Measurements from ENCODE around the gene BRINP2. TPM values are rescaled to one million over a fixed set of nuclear protein-coding genes. Genes with fewer than 3 reads are reported as not detected.

The BRINP2 gene
- total and polyA plus RNA-seq, 4 donors, result not detected

DNA sequence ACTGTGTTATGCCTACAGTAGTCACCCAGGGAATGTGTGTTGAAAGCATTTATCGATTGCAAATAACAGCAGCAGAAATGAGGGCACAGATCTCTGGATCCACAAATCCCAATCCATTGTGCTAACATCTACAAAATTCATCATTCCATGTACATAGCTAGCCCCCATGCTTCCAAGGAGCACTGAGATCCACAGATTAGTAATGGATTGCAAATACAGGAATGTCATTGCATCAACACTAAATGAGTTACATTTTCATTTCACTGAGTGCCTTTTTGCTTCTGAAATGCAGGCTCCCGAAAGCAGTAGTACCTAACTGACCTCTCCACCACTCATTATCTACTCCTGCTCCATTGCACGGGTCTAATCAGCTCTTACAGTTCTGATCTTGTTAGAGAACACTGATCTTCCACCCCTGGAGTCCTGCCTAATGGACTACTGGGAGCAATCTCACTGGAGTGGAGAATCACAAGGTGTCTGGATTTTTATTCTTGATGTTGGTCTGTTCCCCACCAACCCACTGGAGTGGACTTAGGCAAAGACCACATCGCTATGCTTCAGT lies 36.7 kb upstream of the BRINP2 start:
- intact Hi-C loops (cut with DNase I), result no loop called here
- no peak overlapping the region for H3K4me3 ChIP-seq (ENCODE audit: low read length in 2 of 2)
- DNase-seq (no peak), ATAC-seq (ENCODE audit: low FRiP score) (no peak)
- WGBS, 2 donors, result 83 to 85% methylated on average over 4 of the region's 4 CpGs
- H3K36me3 ChIP-seq (ENCODE audit: control insufficient read depth in 1 of 2, insufficient read depth in 2 of 2, low read length in 1 of 2), result no peaks in the 10 kb centered on the region
- no peak overlapping the region for H3K27ac ChIP-seq (ENCODE audit: low read depth in 1 of 2, low read length in 2 of 2)
- no peaks in the 10 kb centered on the region for H3K9me3 ChIP-seq (ENCODE audit: control insufficient read depth, low read length)
- H3K4me1 ChIP-seq (ENCODE audit: control insufficient read depth in 1 of 2, insufficient read depth in 2 of 2, low read length in 2 of 2), result no peaks in the 10 kb centered on the region
- H3K27me3 ChIP-seq (ENCODE audit: control insufficient read depth in 1 of 2, insufficient read depth in 2 of 2, low read length in 1 of 2), result no peaks in the 10 kb centered on the region

DNA sequence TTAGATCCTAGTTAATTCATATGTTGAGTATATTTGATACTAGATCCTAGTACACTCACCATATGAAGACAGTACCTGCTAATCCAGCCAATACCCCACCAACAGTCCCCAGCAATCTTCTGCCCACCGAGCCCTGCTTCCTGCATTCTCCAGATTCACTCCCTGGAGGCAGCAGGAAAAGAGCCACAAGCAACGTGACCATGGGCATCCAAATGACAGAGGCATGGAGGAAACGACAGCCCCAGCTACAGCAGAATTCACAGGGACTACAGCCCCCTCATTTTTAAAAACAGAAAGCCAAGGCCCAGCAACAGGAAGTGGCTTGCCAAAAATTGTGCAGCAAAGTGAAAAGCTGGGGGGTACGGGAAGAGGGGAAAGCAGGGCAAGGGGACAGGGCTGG lies 35.5 kb upstream of the BRINP2 start:
- 46 to 64% methylated on average over 4 of the region's 4 CpGs for WGBS, 2 donors
- Histone ChIP-seq H3K36me3 (ENCODE audit: control insufficient read depth in 1 of 2, insufficient read depth in 2 of 2, low read length in 1 of 2) (no peaks in the 10 kb centered on the region), H3K27ac (ENCODE audit: low read depth in 1 of 2, low read length in 2 of 2) (no peak overlapping the region), H3K4me3 (ENCODE audit: low read length in 2 of 2) (no peak overlapping the region), H3K4me1 (ENCODE audit: control insufficient read depth in 1 of 2, insufficient read depth in 2 of 2, low read length in 2 of 2) (no peaks in the 10 kb centered on the region), H3K27me3 (ENCODE audit: control insufficient read depth in 1 of 2, insufficient read depth in 2 of 2, low read length in 1 of 2) (no peaks in the 10 kb centered on the region), H3K9me3 (ENCODE audit: control insufficient read depth, low read length) (no peaks in the 10 kb centered on the region)
- no peak for DNase-seq
- intact Hi-C loops (cut with DNase I), result no loop called here
- no peak for ATAC-seq (ENCODE audit: low FRiP score)

- 50 to 57% methylated on average over 1 of the region's 1 CpG for WGBS, 2 donors
- no peaks in the 10 kb centered on the region for H3K27me3 ChIP-seq (ENCODE audit: control insufficient read depth in 1 of 2, insufficient read depth in 2 of 2, low read length in 1 of 2)
- ATAC-seq (ENCODE audit: low FRiP score), result no peak
- H3K4me3 ChIP-seq (ENCODE audit: low read length in 2 of 2), result no peak overlapping the region
- no peak for DNase-seq
- intact Hi-C loops (cut with DNase I), result no loop called here
- no peaks in the 10 kb centered on the region for H3K36me3 ChIP-seq (ENCODE audit: control insufficient read depth in 1 of 2, insufficient read depth in 2 of 2, low read length in 1 of 2)
- no peaks in the 10 kb centered on the region for H3K9me3 ChIP-seq (ENCODE audit: control insufficient read depth, low read length)
- no peaks in the 10 kb centered on the region for H3K4me1 ChIP-seq (ENCODE audit: control insufficient read depth in 1 of 2, insufficient read depth in 2 of 2, low read length in 2 of 2)
- no peak overlapping the region for H3K27ac ChIP-seq (ENCODE audit: low read depth in 1 of 2, low read length in 2 of 2)
These were observed 32.9 kb upstream of the BRINP2 start for GRCh38 chr1:177137814-177138213.

GRCh38 chr1:177138347-177138746 lies 32.4 kb upstream of the BRINP2 start:
- no peak overlapping the region for H3K27ac ChIP-seq (ENCODE audit: low read depth in 1 of 2, low read length in 2 of 2)
- DNase-seq (no peak), ATAC-seq (ENCODE audit: low FRiP score) (no peak)
- no peaks in the 10 kb centered on the region for H3K4me1 ChIP-seq (ENCODE audit: control insufficient read depth in 1 of 2, insufficient read depth in 2 of 2, low read length in 2 of 2)
- no peaks in the 10 kb centered on the region for H3K27me3 ChIP-seq (ENCODE audit: control insufficient read depth in 1 of 2, insufficient read depth in 2 of 2, low read length in 1 of 2)
- H3K9me3 ChIP-seq (ENCODE audit: control insufficient read depth, low read length), result no peaks in the 10 kb centered on the region
- no peak overlapping the region for H3K4me3 ChIP-seq (ENCODE audit: low read length in 2 of 2)
- WGBS, 2 donors, result 86 to 91% methylated on average over 4 of the region's 4 CpGs
- H3K36me3 ChIP-seq (ENCODE audit: control insufficient read depth in 1 of 2, insufficient read depth in 2 of 2, low read length in 1 of 2), result no peaks in the 10 kb centered on the region
- intact Hi-C loops (cut with DNase I), result no loop called here

GRCh38 chr1:177142010-177142409 lies 28.7 kb upstream of the BRINP2 start:
- DNase-seq (no peak), ATAC-seq (ENCODE audit: low FRiP score) (no peak)
- Histone ChIP-seq H3K4me1 (ENCODE audit: control insufficient read depth in 1 of 2, insufficient read depth in 2 of 2, low read length in 2 of 2) (no peaks in the 10 kb centered on the region), H3K36me3 (ENCODE audit: control insufficient read depth in 1 of 2, insufficient read depth in 2 of 2, low read length in 1 of 2) (no peaks in the 10 kb centered on the region), H3K4me3 (ENCODE audit: low read length in 2 of 2) (no peak overlapping the region), H3K27ac (ENCODE audit: low read depth in 1 of 2, low read length in 2 of 2) (no peak overlapping the region), H3K9me3 (ENCODE audit: control insufficient read depth, low read length) (no peaks in the 10 kb centered on the region), H3K27me3 (ENCODE audit: control insufficient read depth in 1 of 2, insufficient read depth in 2 of 2, low read length in 1 of 2) (peaks cover 0 to 1% of the 10 kb centered on the region in 2 donors)
- WGBS, 2 donors, result 80 to 94% methylated on average over 1 of the region's 1 CpG
- intact Hi-C loops (cut with DNase I), result no loop called here

GRCh38 chr1:177142791-177143271 lies 27.9 kb upstream of the BRINP2 start:
- no peak overlapping the region for H3K27ac ChIP-seq (ENCODE audit: low read depth in 1 of 2, low read length in 2 of 2)
- H3K4me3 ChIP-seq (ENCODE audit: low read length in 2 of 2), result no peak overlapping the region
- H3K4me1 ChIP-seq (ENCODE audit: control insufficient read depth in 1 of 2, insufficient read depth in 2 of 2, low read length in 2 of 2), result no peaks in the 10 kb centered on the region
- 56 to 72% methylated on average over 4 of the region's 4 CpGs for WGBS, 2 donors
- H3K36me3 ChIP-seq (ENCODE audit: control insufficient read depth in 1 of 2, insufficient read depth in 2 of 2, low read length in 1 of 2), result no peaks in the 10 kb centered on the region
- DNase-seq (no peak), ATAC-seq (ENCODE audit: low FRiP score) (no peak)
- peaks cover 0 to 1% of the 10 kb centered on the region in 2 donors for H3K27me3 ChIP-seq (ENCODE audit: control insufficient read depth in 1 of 2, insufficient read depth in 2 of 2, low read length in 1 of 2)
- H3K9me3 ChIP-seq (ENCODE audit: control insufficient read depth, low read length), result no peaks in the 10 kb centered on the region
- intact Hi-C loops (cut with DNase I), result no loop called here

DNA sequence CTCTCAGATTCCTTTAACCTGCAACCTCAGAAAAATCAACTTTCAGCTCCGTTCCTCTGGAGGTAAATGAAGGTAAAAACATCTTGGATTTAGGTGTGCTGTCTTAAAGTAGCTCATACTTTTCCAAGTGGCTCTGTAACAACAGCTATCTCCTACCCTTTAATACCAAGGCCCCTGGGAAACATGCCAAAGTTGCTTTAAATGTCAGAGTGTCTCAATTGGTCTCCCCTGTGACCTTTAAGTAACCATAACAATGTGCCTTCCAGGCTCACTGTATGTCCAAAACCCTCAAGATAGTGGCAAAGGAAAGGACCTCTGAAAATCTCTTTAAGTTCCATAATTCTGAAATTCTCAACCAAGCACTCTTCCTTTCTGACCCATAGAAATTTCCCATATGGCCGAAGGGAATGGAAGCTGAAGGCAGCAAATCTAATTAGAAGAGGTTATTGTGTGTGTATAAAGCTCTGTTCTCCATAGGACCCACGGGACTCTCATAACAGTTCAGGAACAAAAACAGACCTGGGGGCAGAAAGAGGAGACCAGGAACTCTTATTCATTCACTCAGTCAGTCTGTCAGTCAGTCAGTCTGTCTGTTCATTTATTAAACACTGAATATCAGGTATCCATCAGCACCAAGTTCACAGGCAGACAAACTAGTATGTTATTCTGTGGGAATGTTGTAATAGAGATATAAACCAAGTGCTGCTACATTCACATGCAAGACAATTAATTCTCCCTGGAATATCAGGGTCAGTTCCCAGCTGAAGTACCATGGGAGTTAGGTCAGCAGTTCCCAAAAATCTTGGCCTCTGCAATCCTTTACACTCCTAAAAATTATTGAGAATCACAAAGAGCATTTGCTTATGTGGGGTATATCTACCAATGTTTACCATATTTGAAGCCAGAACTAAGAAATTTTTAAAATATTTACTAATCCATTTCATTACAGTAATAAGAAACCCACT lies 25.4 kb upstream of the BRINP2 start:
- intact Hi-C loops (cut with DNase I), result no loop called here
- 51 to 58% methylated on average over 3 of the region's 3 CpGs for WGBS, 2 donors
- no peak for ATAC-seq (ENCODE audit: low FRiP score)

GRCh38 chr1:177146499-177146898 lies 24.3 kb upstream of the BRINP2 start:
- DNase-seq (no peak), ATAC-seq (ENCODE audit: low FRiP score) (no peak)
- peaks cover 0 to 1% of the 10 kb centered on the region in 2 donors for H3K27me3 ChIP-seq (ENCODE audit: control insufficient read depth in 1 of 2, insufficient read depth in 2 of 2, low read length in 1 of 2)
- no peaks in the 10 kb centered on the region for H3K4me1 ChIP-seq (ENCODE audit: control insufficient read depth in 1 of 2, insufficient read depth in 2 of 2, low read length in 2 of 2)
- WGBS, 2 donors, result 21 to 28% methylated on average over 2 of the region's 2 CpGs
- intact Hi-C loops (cut with DNase I), result no loop called here
- H3K9me3 ChIP-seq (ENCODE audit: control insufficient read depth, low read length), result no peaks in the 10 kb centered on the region
- no peaks in the 10 kb centered on the region for H3K36me3 ChIP-seq (ENCODE audit: control insufficient read depth in 1 of 2, insufficient read depth in 2 of 2, low read length in 1 of 2)
- no peak overlapping the region for H3K4me3 ChIP-seq (ENCODE audit: low read length in 2 of 2)
- no peak overlapping the region for H3K27ac ChIP-seq (ENCODE audit: low read depth in 1 of 2, low read length in 2 of 2)

More for the DNA sequence above, 25.4 kb upstream of the BRINP2 start:
- Histone ChIP-seq H3K4me3 (ENCODE audit: low read length in 2 of 2) (no peak overlapping the region), H3K9me3 (ENCODE audit: control insufficient read depth, low read length) (no peaks in the 10 kb centered on the region), H3K4me1 (ENCODE audit: control insufficient read depth in 1 of 2, insufficient read depth in 2 of 2, low read length in 2 of 2) (no peaks in the 10 kb centered on the region), H3K36me3 (ENCODE audit: control insufficient read depth in 1 of 2, insufficient read depth in 2 of 2, low read length in 1 of 2) (no peaks in the 10 kb centered on the region), H3K27me3 (ENCODE audit: control insufficient read depth in 1 of 2, insufficient read depth in 2 of 2, low read length in 1 of 2) (peaks cover 0 to 1% of the 10 kb centered on the region in 2 donors), H3K27ac (ENCODE audit: low read depth in 1 of 2, low read length in 2 of 2) (no peak overlapping the region)
- DNase-seq, result no peak

DNA sequence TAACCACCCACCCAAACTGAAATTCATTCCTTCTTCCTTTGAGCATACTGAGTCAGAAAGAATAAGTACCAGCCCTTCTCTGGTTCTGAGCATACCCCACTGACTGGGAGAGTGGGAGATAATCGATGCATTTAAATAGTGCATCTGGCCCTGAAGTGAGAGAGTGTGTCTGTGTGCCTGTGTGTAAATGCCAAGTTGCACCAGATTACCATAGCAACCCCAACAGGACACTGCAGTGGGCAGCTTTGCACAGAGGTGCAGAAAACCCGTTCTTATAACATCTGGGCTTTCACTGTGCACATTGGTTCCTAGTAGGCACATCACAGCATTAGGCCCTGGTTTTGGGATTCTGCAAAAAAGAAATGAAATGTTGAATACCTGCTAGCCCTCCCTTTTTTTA lies 8.5 kb upstream of the BRINP2 start:
- intact Hi-C loops (cut with DNase I), result no loop called here
- H3K4me3 ChIP-seq (ENCODE audit: low read length in 2 of 2), result no peak overlapping the region
- no peak for ATAC-seq (ENCODE audit: low FRiP score)

More for the DNA sequence above, 8.5 kb upstream of the BRINP2 start:
- Histone ChIP-seq H3K36me3 (ENCODE audit: control insufficient read depth in 1 of 2, insufficient read depth in 2 of 2, low read length in 1 of 2) (no peaks in the 10 kb centered on the region), H3K27me3 (ENCODE audit: control insufficient read depth in 1 of 2, insufficient read depth in 2 of 2, low read length in 1 of 2) (no peaks in the 10 kb centered on the region), H3K4me1 (ENCODE audit: control insufficient read depth in 1 of 2, insufficient read depth in 2 of 2, low read length in 2 of 2) (peaks cover 0 to 3% of the 10 kb centered on the region in 2 donors), H3K27ac (ENCODE audit: low read depth in 1 of 2, low read length in 2 of 2) (no peak overlapping the region), H3K9me3 (ENCODE audit: control insufficient read depth, low read length) (peaks cover under 1% of the 10 kb centered on the region)
- no peak for DNase-seq
- WGBS, 2 donors, result 84 to 91% methylated on average over 2 of the region's 2 CpGs

All from aorta (tissue), 5 donors.